Aorta (tissue), 5 donors: ENCODE measurements around the gene DFFB. TPM values are rescaled to one million over a fixed set of nuclear protein-coding genes. Genes with fewer than 3 reads are reported as not detected.

Source experiments
- ATAC-seq: fragments of 200-7000 bp; cut with Tn5 transposase; one replicate; pipeline ENCODE4 v1.9.1; 2022; ENCODE audit warnings: moderate library complexity; ENCODE audit not compliant: low FRiP score
- DNase-seq, 2 donors: peaks; one replicate each; pipeline ENCODE4 v3.0.0-alpha.2; 2020
- H3K27ac ChIP-seq, 2 donors: one replicate each; pipeline ENCODE4 v1.5.1; 2013; ENCODE audit warnings: low read length in 2 of 2, mild to moderate bottlenecking in 2 of 2, moderate library complexity in 2 of 2, control low read depth in 1 of 2, inconsistent platforms in 1 of 2, low read depth in 1 of 2
- H3K27me3 ChIP-seq, 2 donors: one replicate each; pipeline ENCODE4 v1.6.1; 2013; ENCODE audit warnings: control low read depth in 1 of 2, low read length in 1 of 2, mild to moderate bottlenecking in 1 of 2, moderate library complexity in 1 of 2; ENCODE audit not compliant: insufficient read depth in 2 of 2, control insufficient read depth in 1 of 2
- H3K36me3 ChIP-seq, 2 donors: one replicate each; pipeline ENCODE4 v1.6.1; 2013; ENCODE audit warnings: control low read depth in 1 of 2, low read length in 1 of 2, mild to moderate bottlenecking in 1 of 2; ENCODE audit not compliant: insufficient read depth in 2 of 2, control insufficient read depth in 1 of 2
- H3K4me1 ChIP-seq, 2 donors: one replicate each; pipeline ENCODE4 v1.6.1; 2013; ENCODE audit warnings: low read length in 2 of 2, control low read depth in 1 of 2, mild to moderate bottlenecking in 1 of 2, moderate library complexity in 1 of 2; ENCODE audit not compliant: insufficient read depth in 2 of 2, control insufficient read depth in 1 of 2
- H3K4me3 ChIP-seq, 2 donors: one replicate each; pipeline ENCODE4 v1.5.1; 2013; ENCODE audit warnings: low read length in 2 of 2, control low read depth in 1 of 2, mild to moderate bottlenecking in 1 of 2
- H3K9me3 ChIP-seq: one replicate; pipeline ENCODE4 v1.6.1; 2013; ENCODE audit warnings: mild to moderate bottlenecking, low read length; ENCODE audit not compliant: control insufficient read depth
- WGBS, 2 donors: extraction: QIAGEN DNeasy Blood & Tissue Kit; methylation state at CpG; one replicate each; pipeline ENCODE4 v1.1.7; 2013; 5-methylcytosine and 5-hydroxymethylcytosine counted together
- intact Hi-C, 2 donors: fragments of 100-400 bp; cut with DNase I; formaldehyde crosslinking; loops; one replicate each; pipeline versions ENCODE4 v1.14.2 to v1.15.0; 2022
- polyA plus RNA-seq, 2 donors: library from polyadenylated mRNA; stranded (reverse); fragments of 200-250 nt; gene quantifications; one replicate each; pipeline ENCODE4 v1.2.3, GENCODE V29; 2013
- total RNA-seq, 2 donors: library from RNA; stranded (reverse); fragmentation: NEBNext Ultra II Directional; extraction: Animal tissue kit (Norgen Biotek cat#: 25700); gene quantifications; one replicate each; pipeline ENCODE4 v1.2.1, GENCODE V29; 2021
- donor health status: healthy with polysubstance abuse.
- donor health status: Bipolar disorder and iron deficiency.
- donor health status: DM: no; HTN: no; CAD: no.
- donor health status: DM: no; HTN: no; CAD: no.
- donor health status: DM: yes; HTN: yes; CAD: no.

Gene DFFB
- total and polyA plus RNA-seq, 4 donors: 4.3 to 10.2 (median 6.9) TPM

DNA sequence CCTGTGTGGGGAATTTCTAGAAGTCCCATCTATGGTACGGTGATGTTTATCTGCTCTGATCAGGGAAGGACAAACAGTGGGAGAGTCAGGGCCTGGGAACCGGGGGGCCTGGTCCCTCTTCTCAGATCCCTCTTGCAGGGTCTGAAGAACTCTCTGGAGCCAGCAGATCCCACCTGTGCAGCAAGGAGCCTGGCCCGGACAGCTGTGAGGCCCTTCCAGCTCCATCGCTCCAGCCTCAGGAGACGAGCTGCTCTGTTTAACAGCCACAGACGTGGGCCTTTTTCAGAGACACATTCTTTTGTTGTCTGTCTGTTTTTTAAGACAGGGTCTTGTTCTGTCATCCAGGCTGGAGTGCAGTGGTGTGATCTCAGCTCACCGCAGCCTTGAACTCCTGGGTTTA lies 28.3 kb downstream of the DFFB start:
- H3K4me1 ChIP-seq: no peaks in the 10 kb centered on the region
- H3K9me3 ChIP-seq: no peaks in the 10 kb centered on the region
- intact Hi-C loops: no loop called here
- WGBS, 2 donors: 82 to 86% methylated on average over 7 of the region's 7 CpGs
- peaks cover 4 to 8% of the 10 kb centered on the region in 2 donors for H3K36me3 ChIP-seq
- H3K27ac ChIP-seq: no peak overlapping the region
- no peaks in the 10 kb centered on the region for H3K27me3 ChIP-seq
- ATAC-seq (no peak), DNase-seq (peak; percentile 6 to 37)
- H3K4me3 ChIP-seq: no peak overlapping the region

DNA sequence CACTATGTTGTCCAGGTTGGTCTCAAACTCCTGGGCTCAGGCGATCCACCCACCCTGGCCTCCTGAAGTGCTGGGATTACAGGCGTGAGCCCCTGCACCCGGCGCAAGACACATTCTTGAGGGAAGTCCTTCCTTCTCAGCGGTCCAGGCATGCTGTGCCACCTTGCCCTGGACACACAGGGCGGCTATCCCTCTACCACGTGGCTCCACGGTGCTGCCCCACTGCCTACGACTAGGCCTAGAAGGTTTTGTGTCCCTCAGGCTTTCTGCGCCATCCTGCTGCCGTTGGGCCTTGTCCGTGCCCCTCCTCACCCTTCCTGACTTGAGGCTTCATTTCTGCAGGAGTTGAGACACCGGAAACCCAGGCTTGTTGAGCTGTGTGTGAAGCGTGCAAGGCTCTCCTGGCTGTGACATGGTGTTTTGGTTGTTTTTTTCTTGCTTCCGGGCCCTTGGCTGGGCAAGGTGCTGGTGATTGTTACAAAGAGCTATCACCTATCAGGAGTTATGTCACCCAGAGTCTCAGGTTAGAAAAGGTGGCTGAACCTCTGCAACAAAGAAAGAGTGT lies 28.9 kb downstream of the DFFB start:
- H3K4me3 ChIP-seq: no peak overlapping the region
- H3K27ac ChIP-seq: no peak overlapping the region
- intact Hi-C loops: no loop called here
- no peak for ATAC-seq
- no peaks in the 10 kb centered on the region for H3K27me3 ChIP-seq
- WGBS, 2 donors: 86 to 91% methylated on average over 15 of the region's 15 CpGs
- peaks cover 4 to 8% of the 10 kb centered on the region in 2 donors for H3K36me3 ChIP-seq
- no peaks in the 10 kb centered on the region for H3K4me1 ChIP-seq
- no peaks in the 10 kb centered on the region for H3K9me3 ChIP-seq
- DNase-seq: peak; percentile 18 to 63

DNA sequence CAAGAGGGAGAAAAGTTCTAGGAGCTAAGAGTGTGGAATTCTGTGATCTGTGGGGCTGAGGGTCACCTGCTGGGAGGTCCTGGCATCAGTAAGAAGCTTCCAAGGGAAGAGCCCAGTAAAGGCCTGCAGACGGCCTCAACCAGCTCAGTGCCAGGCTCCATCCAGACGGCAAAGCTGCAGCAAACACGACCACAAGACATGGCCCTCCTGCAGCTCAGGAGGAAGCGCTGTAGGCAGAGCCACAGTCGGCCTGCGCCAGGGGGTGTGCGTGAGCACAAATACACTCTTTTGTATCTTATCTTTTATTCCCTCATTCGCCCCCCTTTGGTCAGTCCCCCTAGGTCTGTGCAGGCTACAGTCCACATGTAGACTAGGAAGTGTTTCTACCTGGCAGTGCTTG lies 29.4 kb downstream of the DFFB start:
- Histone ChIP-seq H3K4me1 (no peaks in the 10 kb centered on the region), H3K9me3 (no peaks in the 10 kb centered on the region), H3K4me3 (no peak overlapping the region), H3K36me3 (peaks cover 4 to 8% of the 10 kb centered on the region in 2 donors), H3K27me3 (no peaks in the 10 kb centered on the region), H3K27ac (no peak overlapping the region)
- WGBS, 2 donors: 84 to 87% methylated on average over 8 of the region's 8 CpGs
- intact Hi-C loops: no loop called here
- ATAC-seq (no peak), DNase-seq (peak; percentile 29 to 43)

DNA sequence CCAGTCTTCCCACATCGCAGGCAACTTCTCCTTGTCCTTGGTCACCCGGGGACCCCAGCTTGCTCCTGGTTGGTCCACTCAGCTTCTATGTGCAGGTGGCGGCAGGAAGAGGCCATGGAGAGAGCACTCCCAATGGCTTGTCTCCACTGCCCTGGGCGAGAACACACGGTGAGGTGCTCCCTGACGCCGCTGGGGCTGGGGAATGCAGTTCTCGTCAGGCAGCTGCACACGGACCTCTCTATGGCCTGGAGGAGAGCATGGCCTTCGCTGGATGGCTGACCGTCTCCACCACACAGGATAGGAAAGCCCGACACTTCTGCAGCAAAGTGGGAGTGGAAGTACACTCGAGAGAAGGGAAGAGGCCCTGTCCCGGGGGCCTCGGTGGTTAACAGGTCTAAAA lies 31.0 kb downstream of the DFFB start:
- intact Hi-C loops: no loop called here
- H3K4me1 ChIP-seq: no peaks in the 10 kb centered on the region
- H3K27me3 ChIP-seq: no peaks in the 10 kb centered on the region
- ATAC-seq (no peak), DNase-seq (peak; percentile 24 to 67)
- no peak overlapping the region for H3K4me3 ChIP-seq
- H3K27ac ChIP-seq: no peak overlapping the region
- peaks cover 4 to 8% of the 10 kb centered on the region in 2 donors for H3K36me3 ChIP-seq
- WGBS, 2 donors: 90 to 91% methylated on average over 15 of the region's 15 CpGs
- H3K9me3 ChIP-seq: no peaks in the 10 kb centered on the region

DNA sequence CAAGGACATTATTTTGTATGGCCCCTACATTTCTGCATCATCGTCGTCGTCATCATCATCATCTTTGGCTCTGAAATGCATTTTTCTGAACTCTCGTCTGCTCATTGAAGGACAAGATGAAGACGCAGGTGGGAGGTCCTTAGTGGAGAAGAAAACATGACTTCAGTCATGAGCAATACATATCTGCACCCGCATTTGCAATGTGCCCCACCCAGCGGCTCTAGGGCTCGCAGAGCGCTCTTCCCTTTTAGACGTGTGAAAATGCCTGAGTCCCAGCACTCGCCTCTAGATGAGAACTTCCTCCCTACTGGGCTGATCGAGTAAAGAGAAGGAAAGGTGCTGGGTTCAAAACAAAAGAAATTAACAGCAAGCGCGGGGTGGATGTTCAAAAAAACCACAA lies 32.7 kb downstream of the DFFB start:
- no peak for ATAC-seq
- DNase-seq: peak; percentile 6 to 20
- Histone ChIP-seq H3K4me3 (no peak overlapping the region), H3K27me3 (no peaks in the 10 kb centered on the region), H3K9me3 (no peaks in the 10 kb centered on the region), H3K36me3 (peaks cover 4 to 5% of the 10 kb centered on the region in 2 donors), H3K27ac (no peak overlapping the region), H3K4me1 (no peaks in the 10 kb centered on the region)
- WGBS, 2 donors: 93 to 94% methylated on average over 14 of the region's 14 CpGs
- intact Hi-C loops: no loop called here

DNA sequence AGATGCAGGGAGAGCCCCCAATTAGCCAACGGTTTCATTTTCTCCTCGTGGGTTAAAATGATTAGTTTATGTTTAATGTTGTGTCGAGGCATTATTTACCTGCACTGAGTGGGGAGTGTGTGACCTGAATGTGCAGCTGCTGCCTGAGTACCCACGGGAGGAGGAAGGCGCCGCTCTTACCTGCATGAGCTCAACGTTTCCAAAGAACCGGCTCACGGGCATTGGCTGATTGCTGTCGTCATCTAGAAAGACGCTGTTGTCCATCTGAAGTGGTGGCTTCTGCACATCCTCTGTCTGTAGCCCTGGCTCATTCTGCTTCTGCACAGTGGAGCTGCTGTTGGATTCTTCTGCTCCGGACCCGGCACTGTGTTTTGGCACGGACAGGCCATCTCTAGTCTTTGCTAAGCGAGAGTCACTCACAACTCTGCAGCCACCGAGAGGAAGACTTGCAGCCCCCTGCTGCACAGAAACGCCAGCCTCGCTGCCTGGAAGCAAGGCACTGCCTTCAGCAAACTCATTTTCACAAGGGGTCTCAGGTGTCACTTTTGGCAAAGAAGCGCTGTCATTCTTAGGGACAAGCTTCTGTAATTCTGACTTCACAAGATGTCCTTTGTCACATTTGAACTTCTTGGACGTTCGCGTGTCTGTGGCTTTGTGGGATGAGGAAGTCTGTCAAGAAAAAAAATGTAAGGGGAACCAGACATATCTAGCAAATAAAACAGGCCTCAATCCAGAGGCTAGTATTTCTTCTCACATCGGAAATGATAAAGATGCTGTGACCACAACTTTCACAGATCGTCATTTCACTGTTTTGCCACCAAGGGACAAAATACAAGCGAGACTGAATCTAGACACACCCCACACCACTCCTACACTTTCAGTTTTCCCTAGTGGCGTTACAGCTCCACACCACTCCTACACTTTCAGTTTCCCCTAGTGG lies 33.4 kb downstream of the DFFB start:
- intact Hi-C loops: no loop called here
- H3K4me3 ChIP-seq: no peak overlapping the region
- no peaks in the 10 kb centered on the region for H3K27me3 ChIP-seq
- WGBS, 2 donors: 86% methylated on average over 26 of the region's 26 CpGs
- DNase-seq (peak; percentile 34 to 58), ATAC-seq (no peak)
- no peak overlapping the region for H3K27ac ChIP-seq
- peaks cover 4 to 5% of the 10 kb centered on the region in 2 donors for H3K36me3 ChIP-seq
- H3K9me3 ChIP-seq: no peaks in the 10 kb centered on the region
- no peaks in the 10 kb centered on the region for H3K4me1 ChIP-seq

DNA sequence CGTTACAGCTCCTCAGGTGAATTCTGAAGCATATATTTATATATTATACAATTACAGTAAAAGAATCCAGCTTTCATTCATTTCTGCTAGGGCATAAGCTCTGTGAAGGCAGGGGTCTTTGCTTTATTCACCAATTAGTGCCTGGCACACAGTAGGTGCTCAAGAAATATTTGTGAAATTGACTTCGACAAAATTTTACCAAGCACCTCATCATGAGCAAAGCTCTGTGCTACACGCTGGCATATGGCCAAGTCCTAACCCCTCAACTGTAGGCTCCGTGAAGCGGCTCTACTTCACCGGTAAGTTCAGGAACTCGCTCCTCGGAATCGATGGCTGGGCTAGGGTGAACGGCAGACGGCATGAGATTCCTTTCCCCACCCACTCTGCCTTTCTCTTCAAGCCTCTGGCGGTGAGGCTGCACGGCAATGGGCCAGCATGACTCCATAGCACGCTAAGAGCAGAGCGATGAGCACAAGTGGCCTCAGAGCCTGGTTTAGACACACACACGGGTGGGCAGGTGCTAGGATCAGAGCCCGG lies 34.1 kb downstream of the DFFB start:
- peaks cover 4 to 5% of the 10 kb centered on the region in 2 donors for H3K36me3 ChIP-seq
- H3K27ac ChIP-seq: no peak overlapping the region

DNA sequence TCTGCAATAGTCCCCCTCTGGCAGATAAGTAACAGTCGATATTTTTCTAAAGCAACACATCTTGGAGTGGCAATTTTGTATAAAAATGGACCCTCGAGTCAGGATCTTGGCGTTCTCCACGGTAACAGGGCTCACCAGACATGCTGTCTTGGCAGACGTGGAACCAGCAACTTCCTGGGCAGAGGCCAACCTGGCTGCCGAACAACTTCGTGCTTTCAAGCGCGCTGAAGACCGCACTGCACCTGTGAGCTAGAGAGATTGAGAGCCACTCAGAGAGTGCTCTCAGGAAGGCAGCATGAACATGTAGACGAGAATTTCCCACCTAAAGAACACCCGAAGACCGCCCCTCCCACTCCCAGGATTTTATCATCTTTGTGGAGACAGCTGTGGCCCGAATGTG lies 35.5 kb downstream of the DFFB start:
- Histone ChIP-seq H3K4me3 (no peak overlapping the region), H3K4me1 (no peaks in the 10 kb centered on the region), H3K36me3 (peaks cover 2 to 4% of the 10 kb centered on the region in 2 donors), H3K9me3 (no peaks in the 10 kb centered on the region), H3K27ac (no peak overlapping the region), H3K27me3 (no peaks in the 10 kb centered on the region)
- ATAC-seq: no peak
- intact Hi-C loops: no loop called here
- peak; percentile 42 to 77 for DNase-seq
- 17 to 21% methylated on average over 14 of the region's 14 CpGs for WGBS, 2 donors

More for the DNA sequence above, 34.1 kb downstream of the DFFB start:
- DNase-seq (peak; percentile 44 to 47), ATAC-seq (no peak)
- intact Hi-C loops: no loop called here
- no peaks in the 10 kb centered on the region for H3K4me1 ChIP-seq
- no peaks in the 10 kb centered on the region for H3K9me3 ChIP-seq
- no peak overlapping the region for H3K4me3 ChIP-seq
- no peaks in the 10 kb centered on the region for H3K27me3 ChIP-seq
- 89 to 91% methylated on average over 17 of the region's 17 CpGs for WGBS, 2 donors
